GM21381 (cell line): ENCODE data around the gene MAPK14.

ENCODE experiments used
- ATAC-seq: cut with Tn5 transposase; IDR thresholded peaks from one replicate; pipeline ENCODE4 v1.9.1; 2021; ENCODE audit warnings: mild to moderate bottlenecking, moderate library complexity; ENCODE audit not compliant: unreplicated experiment

Gene MAPK14

DNA sequence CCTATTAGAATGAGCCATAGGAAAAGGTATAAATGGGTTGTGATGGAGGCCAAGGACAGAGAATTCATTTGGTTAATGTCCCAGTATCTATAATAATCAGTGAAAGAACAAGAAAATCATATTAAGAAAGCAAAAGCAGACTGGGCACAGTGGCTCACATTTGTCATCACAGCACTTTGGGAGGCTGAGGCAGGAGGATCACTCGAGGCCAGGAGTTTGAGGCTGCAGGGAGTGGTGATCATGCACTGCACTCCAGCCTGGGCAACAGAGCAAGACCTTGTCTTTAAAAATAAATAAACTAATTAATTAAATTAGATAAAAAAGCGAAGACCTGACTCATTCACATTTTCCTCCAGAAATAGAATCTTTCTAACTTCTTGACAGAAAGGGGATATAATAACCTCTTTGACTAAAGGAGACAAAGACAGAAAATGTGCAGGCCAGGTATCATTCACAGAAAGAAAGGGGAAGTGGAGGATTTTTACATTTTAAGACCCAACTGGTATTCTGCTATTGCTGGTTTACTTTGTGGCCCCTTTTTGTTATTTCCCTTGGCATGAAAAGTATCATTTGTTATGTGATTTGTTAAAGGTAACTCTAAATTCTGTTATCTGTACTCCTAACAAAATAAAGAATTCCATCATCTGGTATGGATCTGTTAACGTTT lies 70.8 kb downstream of the MAPK14 start:
- no peak for ATAC-seq

DNA sequence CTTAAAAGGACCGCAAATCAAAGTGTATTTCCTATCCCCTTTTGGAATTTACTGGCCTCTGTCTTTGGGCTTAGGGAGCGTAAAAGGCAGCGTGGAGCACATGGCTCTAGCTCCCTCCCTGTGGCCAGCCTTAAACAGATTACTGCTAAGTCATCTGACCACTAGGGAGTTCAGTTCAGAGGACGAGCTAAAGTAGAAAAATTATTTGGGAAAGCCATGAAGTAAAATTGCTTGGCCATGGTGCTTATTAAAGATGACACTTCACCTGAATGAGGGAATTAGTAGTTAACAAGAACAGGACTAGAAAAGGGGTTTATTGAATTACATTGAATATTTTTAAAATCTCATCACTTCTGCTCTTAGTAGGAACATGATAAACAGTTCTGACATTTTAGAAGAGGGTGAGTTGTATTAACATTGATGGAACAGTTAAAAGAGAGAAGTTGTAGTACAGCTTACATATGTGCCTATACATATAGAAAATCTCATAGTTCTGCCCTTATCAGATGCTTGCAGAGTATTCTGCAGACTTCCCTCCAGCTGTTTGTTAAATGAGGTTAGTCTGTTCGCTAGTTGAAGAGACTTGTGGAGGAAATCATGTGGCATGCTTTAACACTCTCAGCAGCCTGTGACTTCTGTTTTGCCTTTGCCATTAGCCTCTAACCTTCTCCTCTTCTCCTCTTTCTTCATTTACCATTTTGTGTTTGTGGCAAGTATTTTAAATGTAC lies 71.5 kb downstream of the MAPK14 start:
- no peak for ATAC-seq

DNA sequence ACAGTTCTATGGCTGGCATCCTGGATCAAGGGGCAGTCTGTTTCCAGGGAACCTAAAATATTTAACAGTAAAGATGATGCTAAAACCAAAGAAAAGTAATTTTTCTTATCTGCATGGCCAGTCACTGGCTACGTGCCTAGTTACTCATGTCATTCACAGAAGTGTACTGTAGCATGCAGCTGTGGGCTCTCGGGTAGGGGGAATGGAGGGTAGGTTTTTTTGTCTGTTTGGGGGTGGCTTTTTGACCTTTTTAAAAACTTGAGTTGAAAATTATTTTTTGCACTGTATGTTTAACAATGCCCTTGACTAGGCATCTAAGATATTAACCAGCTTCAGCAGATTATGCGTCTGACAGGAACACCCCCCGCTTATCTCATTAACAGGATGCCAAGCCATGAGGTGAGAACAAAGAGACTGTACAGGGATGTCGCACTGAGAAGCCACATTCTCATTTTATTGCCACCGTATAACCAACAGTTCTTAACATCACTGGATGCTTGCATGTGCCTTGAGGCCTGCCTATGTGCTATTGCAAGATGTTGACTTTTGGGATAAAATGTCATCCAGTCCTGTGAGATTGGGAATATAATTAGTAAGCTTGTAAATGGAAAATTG lies 72.4 kb downstream of the MAPK14 start:
- ATAC-seq: no peak

DNA sequence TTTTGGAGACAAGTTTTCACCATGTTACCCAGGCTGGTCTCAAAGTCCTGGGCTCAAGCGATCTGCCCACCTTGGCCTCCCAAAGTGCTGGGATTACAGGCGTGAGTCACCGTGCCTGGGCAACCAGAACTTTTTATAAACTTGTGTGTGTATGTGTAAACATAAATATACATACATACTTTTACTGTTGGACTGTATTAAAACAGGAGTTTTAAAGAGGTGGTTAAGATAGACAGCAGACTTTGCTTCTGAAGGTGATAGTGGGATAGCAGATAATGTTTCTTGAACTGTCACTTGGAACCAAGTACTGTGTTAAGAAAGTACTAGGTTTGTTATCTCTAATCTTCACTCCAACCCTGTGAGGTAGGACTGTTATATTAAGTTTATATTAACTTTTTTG lies 74.1 kb downstream of the MAPK14 start:
- ATAC-seq: no peak

DNA sequence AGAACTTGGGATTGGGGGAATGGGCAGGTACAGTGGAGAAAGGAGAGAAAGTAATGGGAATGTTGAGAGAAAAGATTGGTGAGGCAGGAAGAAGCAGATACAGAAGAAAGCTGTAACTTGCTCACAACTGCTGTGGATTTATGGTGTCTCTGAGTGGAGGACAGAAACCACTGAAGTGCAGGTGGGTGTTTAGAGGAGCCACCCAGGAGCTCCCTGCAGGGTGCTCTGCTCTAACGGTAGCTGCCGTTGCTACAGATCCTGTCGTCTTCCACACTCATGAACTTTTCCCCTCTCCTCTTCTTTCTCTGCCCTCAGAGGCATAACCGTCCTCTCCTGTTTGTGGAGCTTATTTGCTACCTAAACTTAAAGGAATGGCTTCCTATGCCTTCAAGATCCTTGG lies 75.2 kb downstream of the MAPK14 start:
- ATAC-seq: no peak

DNA sequence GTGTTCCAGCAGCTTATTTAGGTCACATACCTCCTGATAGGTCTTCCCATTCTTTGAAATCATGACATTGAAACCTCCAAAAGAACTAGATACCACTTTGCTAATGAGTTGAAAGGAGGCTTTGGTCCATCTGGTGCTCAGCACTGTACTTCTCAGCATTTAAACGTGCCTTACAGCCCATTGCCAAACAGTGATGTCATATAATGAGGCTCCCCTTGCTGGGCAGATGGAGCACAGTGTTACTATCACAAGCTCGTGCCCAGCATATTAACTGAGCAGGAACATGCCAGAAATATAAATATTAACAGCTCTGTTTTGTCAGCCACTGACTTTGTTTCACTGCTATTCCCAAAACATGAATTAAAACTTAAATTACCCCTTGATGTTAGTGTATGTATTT lies 77.2 kb downstream of the MAPK14 start:
- no peak for ATAC-seq

DNA sequence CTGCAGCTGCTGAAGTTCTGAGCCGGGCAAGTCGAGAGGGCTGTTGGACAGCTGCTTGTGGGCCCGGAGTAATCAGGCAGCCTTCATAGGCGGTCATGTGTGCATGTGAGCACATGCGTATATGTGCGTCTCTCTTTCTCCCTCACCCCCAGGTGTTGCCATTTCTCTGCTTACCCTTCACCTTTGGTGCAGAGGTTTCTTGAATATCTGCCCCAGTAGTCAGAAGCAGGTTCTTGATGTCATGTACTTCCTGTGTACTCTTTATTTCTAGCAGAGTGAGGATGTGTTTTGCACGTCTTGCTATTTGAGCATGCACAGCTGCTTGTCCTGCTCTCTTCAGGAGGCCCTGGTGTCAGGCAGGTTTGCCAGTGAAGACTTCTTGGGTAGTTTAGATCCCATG lies 81.5 kb downstream of the MAPK14 start:
- ATAC-seq: no peak

DNA sequence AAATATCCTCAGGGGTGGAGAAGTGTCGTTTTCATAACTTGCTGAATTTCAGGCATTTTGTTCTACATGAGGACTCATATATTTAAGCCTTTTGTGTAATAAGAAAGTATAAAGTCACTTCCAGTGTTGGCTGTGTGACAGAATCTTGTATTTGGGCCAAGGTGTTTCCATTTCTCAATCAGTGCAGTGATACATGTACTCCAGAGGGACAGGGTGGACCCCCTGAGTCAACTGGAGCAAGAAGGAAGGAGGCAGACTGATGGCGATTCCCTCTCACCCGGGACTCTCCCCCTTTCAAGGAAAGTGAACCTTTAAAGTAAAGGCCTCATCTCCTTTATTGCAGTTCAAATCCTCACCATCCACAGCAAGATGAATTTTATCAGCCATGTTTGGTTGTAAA lies 82.4 kb downstream of the MAPK14 start:
- ATAC-seq: no peak

DNA sequence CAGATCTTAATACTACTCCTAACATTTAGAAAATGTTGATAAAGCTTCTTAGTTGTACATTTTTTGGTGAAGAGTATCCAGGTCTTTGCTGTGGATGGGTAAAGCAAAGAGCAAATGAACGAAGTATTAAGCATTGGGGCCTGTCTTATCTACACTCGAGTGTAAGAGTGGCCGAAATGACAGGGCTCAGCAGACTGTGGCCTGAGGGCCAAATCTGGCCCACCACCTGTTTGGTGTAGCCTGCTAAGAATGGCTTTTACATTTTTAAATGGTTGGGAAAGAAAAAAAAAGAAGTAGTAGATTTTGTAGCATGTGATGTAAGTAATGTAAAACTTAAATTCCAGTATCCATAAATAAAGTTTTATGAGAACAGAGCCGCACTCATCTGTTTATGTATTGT lies 83.3 kb downstream of the MAPK14 start:
- no peak for ATAC-seq

DNA sequence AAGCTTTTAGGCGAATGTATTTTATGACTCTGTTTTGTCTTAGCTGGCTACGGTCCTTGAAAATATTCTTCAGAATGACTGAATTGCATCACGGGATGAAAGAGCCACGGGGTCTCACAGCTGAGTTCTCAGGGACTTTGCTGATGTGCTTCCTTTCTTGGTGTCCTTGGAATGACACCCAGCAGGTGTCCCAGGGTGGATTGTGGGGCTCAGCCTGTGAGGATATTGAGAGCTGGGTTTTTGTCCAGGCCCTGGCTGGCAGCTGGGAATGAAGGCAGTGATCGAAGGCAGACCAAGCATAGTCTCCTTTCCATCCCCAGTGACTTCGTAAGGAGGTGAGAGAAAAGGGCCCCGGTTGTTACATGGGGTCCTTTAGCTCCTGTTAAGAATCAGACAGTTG lies 83.9 kb downstream of the MAPK14 start:
- ATAC-seq: no peak

DNA sequence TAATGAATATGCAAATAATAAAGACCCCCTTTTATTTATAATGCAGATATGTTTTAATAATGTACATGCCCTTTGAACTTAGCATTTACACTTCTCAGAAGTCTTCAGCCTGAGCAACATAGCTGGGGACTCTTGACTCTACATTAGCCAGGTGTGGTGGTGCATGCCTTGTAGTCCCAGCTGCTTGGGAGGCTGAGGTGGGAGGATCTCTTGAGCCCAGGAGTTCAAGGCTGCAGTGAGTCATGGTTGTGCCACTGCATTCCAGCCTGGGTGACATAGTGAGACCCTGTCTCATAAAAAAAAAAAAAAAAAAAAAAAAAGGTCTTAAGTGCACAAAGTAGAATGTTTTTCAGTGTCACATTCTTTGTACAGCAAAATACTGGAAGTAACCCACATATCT lies 85.4 kb downstream of the MAPK14 start:
- ATAC-seq: no peak

DNA sequence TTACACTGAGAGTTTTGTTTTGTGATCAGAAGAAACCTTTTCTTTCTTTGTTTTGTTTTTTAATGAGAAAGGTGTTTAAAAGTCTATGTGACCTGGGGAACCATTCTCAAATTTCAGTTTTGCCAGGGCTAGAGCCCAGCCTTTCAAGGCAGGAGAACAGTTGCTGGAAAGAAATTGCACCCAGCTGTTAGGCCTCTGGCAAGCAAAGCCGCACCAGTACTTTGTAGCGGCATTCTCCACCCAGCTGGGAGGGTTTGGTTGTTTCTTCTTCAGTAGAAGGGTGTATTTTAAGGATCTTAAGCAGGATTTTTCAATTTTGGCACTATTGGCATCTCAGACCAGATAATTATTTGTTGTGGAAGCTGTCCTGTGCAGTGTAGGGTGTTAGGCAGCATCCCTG lies 86.1 kb downstream of the MAPK14 start:
- ATAC-seq: no peak

DNA sequence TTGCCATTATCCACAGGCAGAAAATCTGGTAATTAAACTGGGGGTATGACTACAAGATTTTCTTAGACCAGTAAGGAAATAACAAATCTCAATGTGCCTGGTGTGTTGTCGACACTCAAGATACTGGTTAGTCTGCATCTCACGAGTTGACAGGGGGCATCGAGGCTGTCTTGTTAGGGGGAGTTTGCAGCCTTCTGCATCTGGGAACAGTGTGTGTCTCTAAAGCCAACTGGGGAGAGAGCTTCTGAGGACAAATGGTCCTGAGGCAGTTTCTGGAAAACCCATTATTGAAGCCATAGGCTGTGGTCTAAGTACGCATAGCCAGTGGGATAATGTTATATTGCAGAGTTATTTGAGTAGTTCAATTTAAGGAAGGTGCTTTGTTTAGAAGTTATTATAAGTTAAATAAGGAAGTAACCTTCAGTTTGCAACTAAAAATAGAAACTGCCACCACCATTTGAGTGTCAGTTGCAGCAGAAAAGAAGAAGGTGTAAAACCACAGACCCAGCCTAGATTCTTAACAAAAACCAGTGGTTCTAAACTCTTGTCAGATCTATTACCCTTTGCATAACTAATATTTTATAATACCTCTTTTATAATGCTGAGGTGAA lies 87.3 kb downstream of the MAPK14 start:
- ATAC-seq: peak; percentile 47

DNA sequence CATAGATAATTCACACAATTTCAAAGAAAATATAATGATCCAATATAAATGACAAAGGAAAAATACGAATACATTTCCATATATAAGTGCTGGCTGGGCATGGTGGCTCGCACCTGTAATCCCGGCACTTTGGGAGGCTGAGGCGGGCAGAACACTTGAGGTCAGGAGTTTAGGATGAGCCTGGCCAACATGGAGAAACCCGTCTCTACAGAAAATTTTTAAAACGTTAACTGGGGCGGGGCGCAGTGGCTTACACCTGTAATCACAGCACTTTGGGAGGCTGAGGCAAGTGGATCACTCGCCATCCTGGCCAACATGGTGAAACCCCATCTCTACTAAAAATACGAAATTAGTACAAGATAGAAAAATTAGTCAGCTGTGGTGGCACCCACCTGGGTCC lies 87.8 kb downstream of the MAPK14 start:
- ATAC-seq: no peak

DNA sequence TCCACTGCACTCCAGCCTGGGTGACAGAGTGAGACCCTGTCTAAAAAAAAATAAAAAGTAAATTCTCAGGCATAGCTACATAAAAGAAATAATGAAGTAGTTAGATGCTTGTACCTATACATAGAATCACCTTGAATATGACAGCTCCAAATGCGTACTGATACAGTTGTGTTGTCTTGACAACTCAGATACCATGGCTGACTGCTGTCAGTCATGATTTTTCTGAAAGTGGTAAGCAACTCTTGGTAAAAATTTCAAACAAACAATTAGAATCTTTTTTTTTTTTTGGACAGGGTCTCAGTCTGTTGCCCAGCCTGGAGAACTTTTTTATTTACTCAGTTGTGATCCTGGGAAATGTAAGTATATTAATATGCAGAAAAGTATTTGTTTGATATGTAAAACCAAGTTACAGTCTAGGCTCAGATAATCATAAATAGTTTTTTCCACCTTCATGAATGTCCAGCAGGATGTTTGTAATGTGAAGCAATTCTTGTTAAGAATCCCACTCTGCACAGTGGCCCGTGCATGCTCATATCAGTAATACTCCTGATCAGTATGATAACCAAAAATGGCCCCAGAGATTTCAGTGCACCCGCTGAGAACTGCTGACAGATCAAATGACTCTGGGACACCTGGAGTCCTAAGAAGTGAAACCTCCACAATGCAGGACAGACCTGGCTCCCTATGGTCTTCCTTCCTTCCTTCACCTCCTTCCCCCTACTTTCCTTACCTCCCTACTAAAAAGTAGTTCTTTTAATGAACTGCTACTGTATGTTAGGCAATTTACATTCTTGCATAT lies 88.7 kb downstream of the MAPK14 start:
- ATAC-seq: no peak

DNA sequence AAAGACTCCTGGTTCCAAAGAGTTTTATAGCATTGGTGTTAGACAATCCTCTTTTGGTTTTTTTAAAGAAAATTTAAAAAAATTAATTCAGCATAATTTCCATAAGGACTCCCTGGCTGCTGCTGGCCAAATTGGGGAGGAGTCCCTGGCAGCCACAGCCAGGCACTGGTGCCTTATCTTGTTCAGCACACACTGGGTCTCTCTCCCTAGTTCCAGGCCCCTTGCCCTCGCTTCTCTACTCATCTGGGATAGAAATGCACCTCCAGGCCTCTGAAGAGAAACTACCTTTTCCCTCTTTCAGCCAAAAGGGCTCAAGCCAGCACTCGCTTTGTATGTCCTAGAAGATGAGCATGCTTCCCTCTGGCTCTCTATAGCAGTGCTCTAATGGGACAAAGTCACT lies 89.3 kb downstream of the MAPK14 start:
- no peak for ATAC-seq

DNA sequence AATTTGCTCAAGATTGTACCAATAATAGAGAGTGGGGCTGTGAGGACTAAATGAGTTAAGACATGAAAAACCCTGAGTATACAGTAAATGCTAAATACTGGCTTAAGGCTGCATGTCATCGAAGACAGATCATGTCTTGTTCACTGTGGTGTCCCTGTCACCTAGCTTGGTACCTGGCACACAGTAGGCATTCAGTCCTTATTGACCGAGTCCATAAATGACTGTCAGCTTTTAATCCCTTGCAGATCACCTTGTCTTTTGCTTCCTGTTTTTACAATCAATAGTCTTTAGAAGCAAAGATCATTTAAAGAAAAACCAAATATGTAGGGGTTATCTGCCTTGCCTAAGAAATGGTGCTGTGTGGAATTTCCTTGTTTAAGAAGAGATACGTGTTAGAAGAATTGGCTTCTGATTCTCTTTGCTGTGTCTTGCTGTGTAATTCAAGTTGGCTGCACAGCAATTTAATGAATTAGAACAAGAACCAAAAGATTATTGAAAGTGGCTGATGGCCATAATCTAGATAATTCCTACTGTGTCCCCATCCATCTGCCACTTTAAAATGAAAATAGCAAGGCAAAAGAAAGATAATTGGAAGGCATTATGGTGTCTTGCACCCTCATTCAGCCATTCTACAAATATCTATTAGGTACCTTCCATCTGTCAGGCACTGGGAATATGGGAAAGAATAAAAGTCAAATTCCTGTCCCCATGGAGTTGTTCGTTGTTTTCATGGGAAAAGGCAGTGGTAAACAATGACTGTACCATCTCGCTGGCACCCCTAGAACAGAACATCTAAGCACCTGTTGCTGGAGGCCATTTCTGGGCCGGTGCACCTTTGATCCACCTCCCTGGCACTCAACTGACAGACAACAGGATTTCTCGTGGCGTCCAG lies 90.3 kb downstream of the MAPK14 start:
- ATAC-seq: no peak

DNA sequence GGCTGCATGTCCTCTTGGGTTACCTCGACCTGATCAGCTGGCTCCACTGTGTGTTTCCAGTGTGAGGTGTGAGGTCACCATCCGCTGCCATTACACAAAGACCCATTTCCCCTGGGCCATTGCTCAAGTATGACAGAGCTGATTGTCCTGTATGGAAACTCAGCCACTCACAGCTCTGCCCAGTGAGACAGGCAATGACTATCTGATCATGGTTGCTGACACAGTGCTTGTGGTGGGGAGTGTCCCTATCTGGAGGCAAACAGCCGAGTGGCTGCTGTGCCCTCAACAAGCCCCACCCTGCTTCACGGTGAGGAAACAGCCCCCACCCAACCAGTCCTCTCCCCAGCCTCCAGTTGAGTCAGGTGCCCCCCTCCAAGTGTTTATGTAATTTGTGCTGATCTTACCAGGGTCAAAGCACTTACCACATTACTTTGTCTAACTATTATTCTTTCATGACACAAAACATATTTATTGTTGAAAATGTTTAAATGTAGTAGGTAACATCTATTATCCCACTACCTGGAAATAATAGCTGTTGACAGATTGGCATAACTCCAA lies 91.0 kb downstream of the MAPK14 start:
- no peak for ATAC-seq

DNA sequence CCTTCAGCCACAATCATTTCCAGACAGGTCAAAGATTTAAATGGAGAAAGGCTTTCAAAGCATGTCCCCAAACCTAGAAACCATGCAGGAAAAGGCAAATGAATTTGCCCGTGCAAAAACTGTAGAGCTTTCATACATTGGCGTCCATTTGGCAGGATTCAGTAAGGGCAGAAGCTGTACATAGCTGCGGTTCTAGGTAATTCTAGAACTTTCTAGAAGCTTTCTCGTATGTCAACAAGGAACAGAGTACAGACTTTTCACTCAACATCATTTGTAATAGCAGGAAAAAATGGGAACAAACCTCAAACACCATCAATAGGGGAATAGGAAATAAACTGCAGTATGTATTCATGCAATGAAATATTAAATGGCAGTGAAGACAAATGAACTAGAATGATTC lies 91.6 kb downstream of the MAPK14 start:
- ATAC-seq: no peak

DNA sequence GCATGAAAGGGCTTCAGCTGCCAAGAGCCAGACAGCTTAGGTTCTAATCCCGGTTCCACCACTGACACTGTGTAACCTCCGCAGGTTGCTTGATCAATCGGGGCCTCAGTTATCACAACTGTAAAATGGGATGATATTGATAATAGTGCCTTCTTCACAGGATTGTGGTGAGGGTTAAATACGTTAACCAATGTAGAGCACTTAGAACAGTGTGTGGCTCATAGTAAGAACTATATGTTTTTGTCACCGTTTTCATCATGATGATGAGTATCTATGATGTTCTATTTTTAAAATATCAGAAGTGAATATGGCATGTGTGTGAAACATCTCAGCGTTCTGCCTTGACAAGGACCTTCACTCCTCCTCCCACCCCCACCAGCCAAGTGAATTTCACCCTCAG lies 92.4 kb downstream of the MAPK14 start:
- ATAC-seq: no peak
